ENCODE results near the gene TRABD. TPM values are rescaled to one million over a fixed set of nuclear protein-coding genes. Genes with fewer than 3 reads are reported as not detected.

TRABD gene
- total RNA-seq, 6 donors from 2014 or later: 32.9 to 88.0 (median 56.3) TPM

DNA sequence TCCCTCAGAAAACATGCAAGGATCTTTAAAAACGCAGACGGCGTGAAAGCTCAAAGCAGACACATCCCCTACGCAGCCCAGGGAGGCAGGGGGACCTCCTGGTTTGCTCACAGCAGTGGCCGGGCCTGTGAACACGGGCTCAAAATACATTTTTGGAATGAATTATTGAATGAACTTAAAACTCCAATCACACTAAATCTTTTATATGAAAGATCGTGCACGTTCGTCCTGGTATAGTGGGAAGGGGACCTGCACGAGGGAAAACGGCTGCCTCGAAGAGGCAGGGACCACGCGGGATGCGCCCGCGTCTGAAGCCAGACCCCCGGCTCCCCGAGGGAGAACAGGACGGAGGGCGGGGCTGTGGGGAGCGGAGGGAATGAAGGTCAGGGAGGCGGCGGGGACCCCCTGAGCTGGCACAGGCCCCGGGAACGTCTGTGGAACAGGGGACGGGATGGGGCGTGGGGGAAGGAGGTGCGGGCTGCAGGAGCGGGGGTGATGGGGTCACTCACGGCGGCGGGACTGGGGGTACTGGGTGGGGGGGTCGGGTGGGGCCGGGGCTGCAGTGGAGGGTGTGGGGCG lies 16.4 kb upstream of the TRABD start:
- peaks cover 7 to 19% (median 10%) of the 10 kb centered on the region in 4 donors for H3K4me1 ChIP-seq
- peak overlapping the region in 3 of 4 donors; percentile 53 to 62 (median 62) for H3K4me3 ChIP-seq
- ATAC-seq (ENCODE audit: low FRiP score in 2 of 2) (peak in 1 of 2 donors; percentile 16), DNase-seq (no peak)
- no peaks in the 10 kb centered on the region for H3K36me3 ChIP-seq
- peaks cover 0 to 24% (median 9%) of the 10 kb centered on the region in 4 donors for H3K27me3 ChIP-seq
- 13% methylated on average over 30 to 31 of the region's 36 CpGs for WGBS, 2 donors
- TF ChIP-seq POLR2A (IDR thresholded peaks at IDR 0.05) (no peak), POLR2AphosphoS5 (IDR thresholded peaks at IDR 0.05) (no peak), EP300 (IDR thresholded peaks at IDR 0.05) (no peak)
- TF ChIP-seq, protein P1, sequence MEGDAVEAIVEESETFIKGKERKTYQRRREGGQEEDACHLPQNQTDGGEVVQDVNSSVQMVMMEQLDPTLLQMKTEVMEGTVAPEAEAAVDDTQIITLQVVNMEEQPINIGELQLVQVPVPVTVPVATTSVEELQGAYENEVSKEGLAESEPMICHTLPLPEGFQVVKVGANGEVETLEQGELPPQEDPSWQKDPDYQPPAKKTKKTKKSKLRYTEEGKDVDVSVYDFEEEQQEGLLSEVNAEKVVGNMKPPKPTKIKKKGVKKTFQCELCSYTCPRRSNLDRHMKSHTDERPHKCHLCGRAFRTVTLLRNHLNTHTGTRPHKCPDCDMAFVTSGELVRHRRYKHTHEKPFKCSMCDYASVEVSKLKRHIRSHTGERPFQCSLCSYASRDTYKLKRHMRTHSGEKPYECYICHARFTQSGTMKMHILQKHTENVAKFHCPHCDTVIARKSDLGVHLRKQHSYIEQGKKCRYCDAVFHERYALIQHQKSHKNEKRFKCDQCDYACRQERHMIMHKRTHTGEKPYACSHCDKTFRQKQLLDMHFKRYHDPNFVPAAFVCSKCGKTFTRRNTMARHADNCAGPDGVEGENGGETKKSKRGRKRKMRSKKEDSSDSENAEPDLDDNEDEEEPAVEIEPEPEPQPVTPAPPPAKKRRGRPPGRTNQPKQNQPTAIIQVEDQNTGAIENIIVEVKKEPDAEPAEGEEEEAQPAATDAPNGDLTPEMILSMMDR (IDR thresholded peaks at IDR 0.05): no peak
- no peaks in the 10 kb centered on the region for H3K9me3 ChIP-seq
- H3K27ac ChIP-seq: no peak overlapping the region

DNA sequence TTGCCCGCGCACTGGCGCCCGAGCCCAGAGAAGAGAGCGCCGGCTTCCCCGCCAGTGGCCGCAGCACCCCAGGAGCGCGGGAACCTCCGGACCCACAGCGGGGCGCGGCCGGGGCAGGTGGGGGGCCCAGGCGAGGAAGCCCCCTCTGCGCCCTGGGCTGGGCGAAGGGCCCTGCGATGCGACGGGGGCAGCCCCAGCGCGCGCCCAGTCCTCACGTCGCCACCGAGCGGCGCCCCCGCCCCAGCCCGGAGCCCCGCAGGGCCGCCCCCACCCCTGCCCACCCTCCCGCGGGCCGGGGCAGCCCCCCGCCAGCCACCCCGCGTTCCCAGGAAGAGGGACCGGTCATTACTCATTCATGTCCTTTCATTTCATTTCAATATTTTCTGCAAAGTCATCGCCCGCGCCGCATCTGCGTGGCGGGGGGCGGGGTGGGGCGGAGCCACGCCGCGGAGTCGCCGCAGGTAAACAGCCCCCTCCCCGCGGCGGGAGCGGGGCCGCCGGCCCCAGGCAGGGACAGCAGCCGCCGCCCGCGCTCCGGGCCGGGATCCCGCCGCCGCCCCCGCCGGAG lies 15.9 kb upstream of the TRABD start:
- H3K9me3 ChIP-seq: no peaks in the 10 kb centered on the region
- H3K4me3 ChIP-seq: peak overlapping the region; percentile 43 to 62 (median 58)
- peaks cover 7 to 19% (median 10%) of the 10 kb centered on the region in 4 donors for H3K4me1 ChIP-seq
- peaks cover 0 to 24% (median 9%) of the 10 kb centered on the region in 4 donors for H3K27me3 ChIP-seq
- peak overlapping the region in 1 of 4 donors; percentile 52 for H3K27ac ChIP-seq
- TF ChIP-seq EP300 (IDR thresholded peaks at IDR 0.05): no peak
- TF ChIP-seq POLR2AphosphoS5 (IDR thresholded peaks at IDR 0.05): peak in 1 of 2 donors; percentile 19
- TF ChIP-seq POLR2A (IDR thresholded peaks at IDR 0.05): no peak
- TF ChIP-seq, protein P1 (IDR thresholded peaks at IDR 0.05): peak in 1 of 6 experiments; percentile 6
- ATAC-seq (ENCODE audit: low FRiP score in 2 of 2) (peak in 1 of 2 donors; percentile 9), DNase-seq (peak; percentile 63 to 89)
- H3K36me3 ChIP-seq: no peaks in the 10 kb centered on the region
- WGBS, 2 donors: 1% methylated on average over 22 of the region's 70 CpGs; no CpG with 5 or more reads in 1 of the 2 donors

DNA sequence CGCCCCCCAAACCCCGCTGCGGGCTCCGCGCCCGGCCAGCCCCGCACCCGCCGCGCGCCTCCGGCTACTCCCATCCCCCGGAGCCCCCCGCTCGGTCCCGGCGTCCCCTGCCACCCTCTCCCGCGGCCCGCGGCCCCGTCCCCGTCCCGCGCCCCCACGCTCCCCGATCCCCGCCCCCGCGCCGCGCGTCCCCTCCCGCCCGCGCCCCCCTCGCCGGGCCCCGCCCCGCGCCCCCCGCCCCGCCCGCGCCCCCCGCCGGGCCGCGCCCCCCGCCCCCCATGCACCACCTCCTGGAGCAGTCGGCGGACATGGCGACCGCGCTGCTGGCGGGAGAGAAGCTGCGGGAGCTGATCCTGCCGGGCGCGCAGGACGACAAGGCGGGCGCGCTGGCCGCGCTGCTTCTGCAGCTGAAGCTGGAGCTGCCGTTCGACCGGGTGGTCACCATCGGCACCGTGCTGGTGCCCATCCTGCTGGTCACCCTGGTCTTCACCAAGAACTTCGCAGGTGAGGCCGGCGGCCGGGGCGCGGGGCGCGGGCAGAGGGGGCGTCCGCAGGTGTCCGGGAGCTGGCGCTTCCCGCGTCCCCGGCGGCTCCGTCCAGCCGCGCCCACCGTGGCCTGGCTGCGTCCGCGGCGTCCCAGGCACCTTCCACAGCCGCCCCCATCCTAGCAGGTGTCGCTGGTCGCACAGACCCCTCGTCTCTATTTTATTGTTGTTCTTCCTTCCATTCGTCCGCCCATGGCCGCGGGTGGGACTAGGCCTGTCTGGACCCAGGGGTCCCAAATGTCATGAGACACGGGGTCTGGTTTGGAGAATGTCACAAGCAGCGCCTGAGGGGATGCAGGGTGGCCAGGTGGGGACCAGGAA lies 15.0 kb upstream of the TRABD start, which contains the start of gene PANX2:
Gene PANX2 (plus strand): TSS at position 279 of the 866 bp plus-strand sequence. CDS start 0 bp downstream, at position 279.
- H3K27ac ChIP-seq: peak within 1 kb of the TSS in 1 of 4 donors; percentile 52
- H3K4me1 ChIP-seq: peaks cover 7 to 19% (median 10%) of the 10 kb centered on the region in 4 donors
- no peaks in the 10 kb centered on the region for H3K9me3 ChIP-seq
- DNase-seq: peak in 1 of 2 donors; percentile 88
- H3K36me3 ChIP-seq: no peaks in the 10 kb centered on the region
- peak within 1 kb of the TSS; percentile 43 to 62 (median 58) for H3K4me3 ChIP-seq
- 20 to 25% methylated on average over 5 to 43 of the region's 105 CpGs for WGBS, 2 donors
- ATAC-seq (ENCODE audit: low FRiP score in 2 of 2): no peak
- H3K27me3 ChIP-seq: peaks cover 0 to 24% (median 9%) of the 10 kb centered on the region in 4 donors
- no peak for TF ChIP-seq EP300 (IDR thresholded peaks at IDR 0.05)
- TF ChIP-seq, protein P1 (IDR thresholded peaks at IDR 0.05): no peak
- TF ChIP-seq POLR2AphosphoS5 (IDR thresholded peaks at IDR 0.05): no peak
- TF ChIP-seq POLR2A (IDR thresholded peaks at IDR 0.05): no peak

DNA sequence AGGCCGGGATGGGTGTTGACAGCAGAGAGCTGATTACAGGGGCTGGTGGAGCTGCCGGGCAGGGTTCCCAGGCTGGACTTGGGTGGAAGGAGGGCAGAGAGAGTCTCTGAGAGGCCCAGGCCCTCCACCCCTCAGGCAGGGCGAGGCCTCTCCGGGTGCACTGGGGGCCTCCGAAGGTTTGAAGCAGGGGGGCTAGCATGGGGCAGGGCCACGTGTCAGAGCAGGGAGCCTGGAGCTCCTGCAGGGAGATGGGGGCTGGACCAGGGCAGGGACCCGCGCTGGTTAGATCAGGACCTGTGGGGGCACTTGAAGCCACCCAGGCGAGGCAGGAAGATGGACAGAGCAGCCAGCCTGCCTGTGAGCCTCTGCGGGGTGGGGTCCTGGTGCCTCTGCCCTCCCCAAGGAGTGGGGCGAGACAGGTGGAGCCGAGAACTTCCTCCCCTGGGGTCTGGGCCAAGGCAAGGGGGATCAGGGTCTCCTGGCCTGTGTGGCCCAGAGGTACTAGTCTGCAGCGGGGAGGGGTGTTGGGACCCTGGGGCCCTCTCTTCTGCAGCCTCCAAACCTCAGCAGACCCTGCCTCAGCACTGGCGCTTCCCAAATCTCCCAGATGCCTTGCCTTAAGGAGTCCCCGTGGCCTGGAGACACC lies 14.3 kb upstream of the TRABD start:
- peak overlapping the region in 3 of 4 donors; percentile 53 to 62 (median 62) for H3K4me3 ChIP-seq
- peaks cover 0 to 24% (median 9%) of the 10 kb centered on the region in 4 donors for H3K27me3 ChIP-seq
- peaks cover 7 to 19% (median 10%) of the 10 kb centered on the region in 4 donors for H3K4me1 ChIP-seq
- 69 to 77% methylated on average over 8 to 15 of the region's 15 CpGs for WGBS, 2 donors
- no peak overlapping the region for H3K27ac ChIP-seq
- no peaks in the 10 kb centered on the region for H3K9me3 ChIP-seq
- DNase-seq: peak in 1 of 2 donors; percentile 56
- no peaks in the 10 kb centered on the region for H3K36me3 ChIP-seq
- peak in 1 of 2 donors; percentile 12 for ATAC-seq (ENCODE audit: low FRiP score in 2 of 2)
- TF ChIP-seq POLR2AphosphoS5 (IDR thresholded peaks at IDR 0.05): no peak
- no peak for TF ChIP-seq EP300 (IDR thresholded peaks at IDR 0.05)
- TF ChIP-seq, protein P1 (IDR thresholded peaks at IDR 0.05): no peak
- no peak for TF ChIP-seq POLR2A (IDR thresholded peaks at IDR 0.05)
